ENCODE results near the gene EPB41L2.

DNA sequence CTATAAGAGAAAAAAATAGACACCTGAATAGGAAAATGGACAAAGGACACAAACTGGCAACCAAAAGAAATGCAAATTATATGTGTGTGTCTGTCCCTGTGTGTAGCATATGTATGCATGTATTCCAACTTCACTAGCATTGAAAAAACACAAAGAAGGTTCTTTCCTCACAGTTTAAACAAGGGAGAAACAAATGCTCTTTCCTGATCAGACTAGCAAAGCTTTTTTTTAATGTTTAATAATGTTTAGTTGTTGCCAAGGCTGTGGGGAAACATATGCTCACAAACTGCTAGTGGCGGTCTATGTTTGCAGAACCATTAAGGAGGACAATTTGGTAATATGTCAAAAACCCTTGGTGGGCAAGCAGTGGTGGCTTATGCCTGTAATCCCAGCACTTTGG, 213.5 kb downstream of the EPB41L2 start:
- TF ChIP-seq, protein P1, sequence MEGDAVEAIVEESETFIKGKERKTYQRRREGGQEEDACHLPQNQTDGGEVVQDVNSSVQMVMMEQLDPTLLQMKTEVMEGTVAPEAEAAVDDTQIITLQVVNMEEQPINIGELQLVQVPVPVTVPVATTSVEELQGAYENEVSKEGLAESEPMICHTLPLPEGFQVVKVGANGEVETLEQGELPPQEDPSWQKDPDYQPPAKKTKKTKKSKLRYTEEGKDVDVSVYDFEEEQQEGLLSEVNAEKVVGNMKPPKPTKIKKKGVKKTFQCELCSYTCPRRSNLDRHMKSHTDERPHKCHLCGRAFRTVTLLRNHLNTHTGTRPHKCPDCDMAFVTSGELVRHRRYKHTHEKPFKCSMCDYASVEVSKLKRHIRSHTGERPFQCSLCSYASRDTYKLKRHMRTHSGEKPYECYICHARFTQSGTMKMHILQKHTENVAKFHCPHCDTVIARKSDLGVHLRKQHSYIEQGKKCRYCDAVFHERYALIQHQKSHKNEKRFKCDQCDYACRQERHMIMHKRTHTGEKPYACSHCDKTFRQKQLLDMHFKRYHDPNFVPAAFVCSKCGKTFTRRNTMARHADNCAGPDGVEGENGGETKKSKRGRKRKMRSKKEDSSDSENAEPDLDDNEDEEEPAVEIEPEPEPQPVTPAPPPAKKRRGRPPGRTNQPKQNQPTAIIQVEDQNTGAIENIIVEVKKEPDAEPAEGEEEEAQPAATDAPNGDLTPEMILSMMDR (IDR thresholded peaks at IDR 0.05), result no peak
- TF ChIP-seq POLR2A (IDR thresholded peaks at IDR 0.05), result no peak
